Measurements from ENCODE around the gene NDUFA3. TPM values are rescaled to one million over a fixed set of nuclear protein-coding genes. Genes with fewer than 3 reads are reported as not detected.

Gene NDUFA3
- polyA plus RNA-seq, 1 donor = 112 TPM

- DNase-seq = no peak
Observed at GRCh38 chr19:54108496-54108895, 5.8 kb downstream of the NDUFA3 start.

GRCh38 chr19:54109651-54110050, 7.0 kb downstream of the NDUFA3 start:
- DNase-seq = no peak

DNA sequence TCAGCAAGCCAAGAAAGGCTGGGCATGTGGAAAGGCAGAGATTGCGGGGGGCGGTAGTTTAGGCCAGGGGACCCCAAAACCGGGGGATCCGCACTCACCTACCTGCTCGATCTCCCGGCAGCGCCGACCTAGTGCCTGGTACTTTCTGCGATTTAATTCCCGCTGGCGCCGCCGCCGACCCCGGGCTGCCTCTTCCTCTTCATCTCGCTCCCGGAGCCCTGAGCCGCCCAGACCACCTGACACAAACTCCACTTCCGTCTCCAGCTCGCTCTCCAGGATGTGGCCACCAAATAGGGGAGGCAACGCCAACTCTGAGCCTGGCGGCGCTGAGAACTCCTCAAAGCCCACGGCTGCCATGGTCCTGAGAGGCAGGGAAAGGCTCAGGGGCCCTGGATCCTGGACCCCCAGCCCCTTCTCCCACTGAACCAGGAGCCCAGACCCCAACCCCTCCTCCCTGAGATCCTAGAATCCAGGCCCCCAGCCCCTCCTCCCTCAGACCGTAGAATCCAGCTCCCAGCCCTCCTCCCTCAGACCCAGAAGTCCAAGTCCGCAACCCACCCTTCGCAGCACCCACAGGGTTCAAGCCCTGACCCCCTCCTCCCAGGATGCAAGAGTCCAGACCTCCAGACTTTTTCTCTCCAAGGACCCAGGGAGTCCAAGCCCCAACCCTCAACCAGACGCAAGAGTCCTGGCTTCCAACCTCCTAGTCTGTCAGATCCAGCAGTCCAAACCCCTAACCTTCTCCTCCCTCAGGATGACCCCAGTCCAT, 11.9 kb downstream of the NDUFA3 start:
- DNase-seq = no peak

DNA sequence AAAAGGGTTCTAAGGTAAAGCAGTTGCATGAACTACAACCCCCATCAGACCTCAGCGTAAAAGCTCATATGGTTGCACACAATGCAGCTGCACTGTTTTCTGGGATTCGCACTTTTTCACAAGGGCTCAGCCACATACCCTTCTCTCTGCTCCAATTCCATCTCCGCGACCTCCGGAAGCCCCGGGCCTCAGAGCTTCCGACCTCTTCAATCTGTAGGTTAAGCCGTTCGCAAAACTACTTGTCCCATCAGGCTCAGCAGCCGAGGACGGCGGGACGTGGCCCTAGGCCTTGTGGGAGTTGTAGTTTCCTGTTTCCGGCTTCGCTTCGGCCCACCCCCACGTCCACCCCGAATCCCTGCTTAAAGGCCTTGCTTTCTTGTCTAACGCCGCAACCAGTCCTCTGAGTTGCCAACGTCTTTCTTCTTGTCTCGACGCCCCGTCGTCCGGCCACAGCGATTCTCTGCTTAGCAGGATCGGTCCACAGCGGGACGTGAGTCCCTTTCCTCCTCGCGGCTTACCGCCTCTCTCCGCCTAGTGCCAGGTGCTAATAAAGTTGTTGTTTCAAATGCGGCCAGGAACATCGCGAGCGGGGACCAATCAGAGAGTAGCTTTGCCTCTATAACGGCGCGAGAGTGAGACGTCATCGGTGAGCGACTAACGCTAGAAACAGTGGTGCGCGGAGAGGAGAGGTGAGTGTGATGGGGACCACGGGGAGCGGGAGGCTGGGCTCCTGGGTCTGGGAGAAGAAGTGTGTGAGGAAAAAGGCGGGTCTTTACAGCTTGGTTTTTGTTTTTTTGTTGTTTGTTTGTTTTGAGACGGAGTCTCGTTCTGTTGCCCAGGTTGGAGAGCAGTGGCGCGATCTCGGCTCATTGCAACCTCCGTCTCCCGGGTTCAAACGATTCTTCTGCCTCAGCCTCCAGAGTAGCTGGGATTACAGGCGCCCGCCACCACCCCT, 12.7 kb downstream of the NDUFA3 start, which contains the start of the genes PRPF31 and TFPT:
TSS of gene PRPF31 (plus strand) at position 646 of the 955 bp plus-strand sequence. CDS start 2,525 bp downstream, outside the sequence.
TSS of gene TFPT (minus strand) at position 549 of the 955 bp plus-strand sequence. CDS start at position 161, 388 bp downstream.
- DNase-seq = peak; percentile 98

GRCh38 chr19:54121259-54121658, 18.6 kb downstream of the NDUFA3 start:
- no peak for DNase-seq

DNA sequence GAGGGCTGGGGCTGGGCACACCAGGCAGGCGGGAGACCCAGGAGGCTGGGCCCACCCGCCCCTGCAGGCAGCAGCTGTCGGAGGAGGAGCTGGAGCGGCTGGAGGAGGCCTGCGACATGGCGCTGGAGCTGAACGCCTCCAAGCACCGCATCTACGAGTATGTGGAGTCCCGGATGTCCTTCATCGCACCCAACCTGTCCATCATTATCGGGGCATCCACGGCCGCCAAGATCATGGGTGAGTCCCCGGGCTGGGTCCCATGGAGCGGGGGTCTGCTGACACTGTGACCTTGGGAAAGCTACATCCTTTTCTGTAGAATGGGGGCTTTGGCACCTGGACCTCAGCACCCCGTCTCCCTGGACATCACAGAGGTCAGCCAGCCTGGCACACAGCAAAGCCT, 21.0 kb downstream of the NDUFA3 start:
- no peak for DNase-seq

GRCh38 chr19:54124393-54124792, 21.7 kb downstream of the NDUFA3 start:
- no peak for DNase-seq

DNA sequence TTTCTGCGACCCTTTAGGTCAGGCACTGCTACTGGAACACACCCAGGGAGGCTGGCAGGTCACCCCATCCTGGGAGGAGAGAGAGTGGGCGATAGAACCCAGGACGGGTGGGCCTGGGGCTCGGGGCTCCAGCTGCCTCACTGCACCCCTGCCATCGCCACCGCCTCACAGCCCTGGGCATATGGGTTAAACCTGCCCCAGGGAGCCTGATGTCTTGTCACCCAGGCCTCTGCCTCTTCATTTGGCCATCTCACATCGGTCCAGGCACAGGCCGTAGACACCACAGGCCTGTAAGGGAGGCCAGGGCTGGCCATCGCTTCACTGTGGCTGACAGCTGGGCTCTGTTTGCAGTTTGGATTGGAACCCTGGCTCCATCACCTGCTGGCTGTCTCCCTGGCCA, 23.1 kb downstream of the NDUFA3 start:
- DNase-seq = no peak

DNA sequence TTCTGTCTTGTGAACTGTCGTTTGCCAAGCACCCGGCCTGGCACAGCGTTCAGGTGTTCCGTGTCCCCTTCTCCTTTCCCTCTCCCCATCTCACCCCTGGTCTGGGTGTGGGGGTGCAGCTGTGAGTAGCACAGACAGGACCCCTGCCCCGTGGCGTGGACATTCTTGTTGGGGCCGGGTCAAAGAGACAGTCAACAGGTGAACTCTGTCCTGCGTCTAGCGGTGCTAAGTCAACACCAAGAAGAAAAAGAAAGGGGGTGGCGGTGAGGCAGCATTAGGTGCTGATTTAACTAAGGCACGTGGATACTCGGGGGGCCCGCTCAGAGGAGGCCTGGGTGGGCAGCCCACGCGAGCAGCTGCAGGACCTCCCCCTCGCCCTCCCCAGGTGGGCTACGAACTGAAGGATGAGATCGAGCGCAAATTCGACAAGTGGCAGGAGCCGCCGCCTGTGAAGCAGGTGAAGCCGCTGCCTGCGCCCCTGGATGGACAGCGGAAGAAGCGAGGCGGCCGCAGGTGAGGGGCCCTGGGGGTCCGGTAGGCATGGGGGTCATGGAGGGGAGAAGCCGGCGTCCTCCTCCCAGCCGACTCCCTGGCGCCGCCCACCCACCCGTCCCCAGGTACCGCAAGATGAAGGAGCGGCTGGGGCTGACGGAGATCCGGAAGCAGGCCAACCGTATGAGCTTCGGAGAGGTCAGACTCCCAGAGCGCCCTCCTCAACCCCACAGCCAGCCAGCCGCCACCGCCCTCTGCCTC, 25.2 kb downstream of the NDUFA3 start:
- no peak for DNase-seq

- no peak for DNase-seq
Observed at GRCh38 chr19:54128441-54128725, 25.7 kb downstream of the NDUFA3 start.

DNA sequence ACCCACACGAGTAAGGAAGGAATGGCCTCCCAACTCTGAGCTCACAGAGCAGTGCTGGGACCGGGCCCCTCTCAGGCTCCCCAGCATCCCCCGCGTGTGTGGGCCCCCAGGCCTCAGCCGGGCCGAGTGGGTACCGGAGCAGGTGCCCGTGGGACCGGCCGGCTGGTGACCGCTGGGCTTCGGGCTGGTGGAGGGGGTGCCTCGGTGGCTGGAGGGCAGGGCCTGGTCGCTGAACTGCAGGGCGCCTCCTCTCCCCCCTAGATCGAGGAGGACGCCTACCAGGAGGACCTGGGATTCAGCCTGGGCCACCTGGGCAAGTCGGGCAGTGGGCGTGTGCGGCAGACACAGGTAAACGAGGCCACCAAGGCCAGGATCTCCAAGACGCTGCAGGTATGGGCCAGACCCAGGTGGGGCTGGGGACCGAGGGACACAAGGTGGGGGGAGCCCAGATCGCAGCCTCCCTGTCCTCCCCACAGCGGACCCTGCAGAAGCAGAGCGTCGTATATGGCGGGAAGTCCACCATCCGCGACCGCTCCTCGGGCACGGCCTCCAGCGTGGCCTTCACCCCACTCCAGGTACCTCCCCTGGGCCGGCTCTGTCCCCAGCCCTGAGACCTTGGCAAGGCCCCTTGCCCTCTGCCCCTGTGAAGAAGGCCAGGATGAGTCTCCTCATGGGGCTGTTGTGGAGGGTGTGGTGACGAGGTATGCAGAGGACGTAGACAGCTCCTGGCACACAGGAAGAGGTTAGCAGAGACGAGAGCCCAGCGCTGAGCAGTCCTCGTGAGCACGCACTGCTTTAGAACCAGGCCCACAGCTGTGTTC, 26.4 kb downstream of the NDUFA3 start:
- no peak for DNase-seq

GRCh38 chr19:54129617-54129996, 27.0 kb downstream of the NDUFA3 start:
- no peak for DNase-seq

DNA sequence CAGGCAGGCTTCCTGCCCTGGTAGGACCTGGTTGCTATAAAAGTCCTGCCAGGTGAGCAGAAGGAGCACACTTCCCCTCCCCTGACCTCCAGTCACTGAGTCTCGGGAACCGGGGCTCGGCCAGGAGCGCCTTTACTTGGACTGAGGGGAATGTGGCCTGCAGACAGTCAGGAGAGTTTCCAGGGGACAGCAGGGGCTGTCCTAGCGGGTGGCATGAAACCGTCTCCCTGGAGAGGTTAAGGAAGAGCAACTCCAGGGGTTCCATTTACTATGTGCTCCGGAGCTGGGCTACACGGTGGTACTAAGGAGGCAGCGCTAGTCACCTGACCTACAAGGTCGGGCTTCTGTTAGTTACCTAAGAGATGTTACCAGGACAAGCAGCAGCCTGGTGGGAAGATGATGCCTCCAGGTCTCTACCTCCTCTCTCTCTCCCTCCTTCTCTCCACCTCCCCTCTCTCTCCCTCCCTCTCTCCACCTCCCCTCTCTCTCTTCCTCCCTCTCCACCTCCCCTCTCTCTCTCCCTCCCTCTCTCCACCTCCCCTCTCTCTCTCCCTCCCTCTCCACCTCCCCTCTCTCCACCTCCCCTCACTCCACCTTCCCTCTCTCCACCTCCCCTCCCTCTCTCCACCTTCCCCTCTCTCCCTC, 30.8 kb downstream of the NDUFA3 start:
- peak; percentile 52 for DNase-seq

- DNase-seq = no peak
Observed at GRCh38 chr19:54133957-54134590, 31.4 kb downstream of the NDUFA3 start.

DNA sequence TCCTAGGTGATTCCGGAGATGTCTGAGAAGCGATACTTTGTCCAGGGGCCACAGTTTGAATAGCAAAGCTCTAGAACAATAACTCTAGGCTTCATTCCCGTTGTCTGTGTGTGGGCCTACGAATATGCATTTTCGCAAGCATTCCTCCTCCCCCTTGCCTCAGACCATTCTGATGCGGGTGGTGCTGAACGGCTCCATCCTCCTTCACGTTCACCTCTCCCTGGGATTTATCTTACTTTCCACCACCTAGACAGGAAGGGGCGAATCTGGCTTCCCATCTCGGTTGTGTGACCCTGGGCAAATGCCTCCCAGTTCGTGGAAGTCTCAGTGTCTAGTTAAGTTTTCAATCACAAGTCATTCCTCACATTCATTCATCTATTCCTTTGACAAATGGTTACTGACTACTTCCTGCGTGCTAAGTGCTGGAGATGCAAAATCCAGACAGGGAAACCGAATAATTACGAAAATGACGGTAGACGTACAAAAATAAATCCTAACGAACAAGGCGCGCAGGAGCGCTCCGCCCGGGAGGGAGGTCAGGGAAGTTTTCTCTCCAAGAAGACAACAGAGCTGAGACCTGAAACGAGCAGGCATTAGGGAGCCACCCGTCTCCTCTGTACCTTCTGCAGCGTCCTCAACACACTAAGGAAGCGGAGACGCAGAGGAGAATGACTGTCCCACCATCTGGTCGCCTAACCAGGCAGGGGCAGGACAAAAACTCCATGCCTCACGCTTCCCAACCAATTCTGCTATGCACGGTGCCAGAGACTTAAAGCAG, 33.6 kb downstream of the NDUFA3 start:
- DNase-seq = no peak

DNA sequence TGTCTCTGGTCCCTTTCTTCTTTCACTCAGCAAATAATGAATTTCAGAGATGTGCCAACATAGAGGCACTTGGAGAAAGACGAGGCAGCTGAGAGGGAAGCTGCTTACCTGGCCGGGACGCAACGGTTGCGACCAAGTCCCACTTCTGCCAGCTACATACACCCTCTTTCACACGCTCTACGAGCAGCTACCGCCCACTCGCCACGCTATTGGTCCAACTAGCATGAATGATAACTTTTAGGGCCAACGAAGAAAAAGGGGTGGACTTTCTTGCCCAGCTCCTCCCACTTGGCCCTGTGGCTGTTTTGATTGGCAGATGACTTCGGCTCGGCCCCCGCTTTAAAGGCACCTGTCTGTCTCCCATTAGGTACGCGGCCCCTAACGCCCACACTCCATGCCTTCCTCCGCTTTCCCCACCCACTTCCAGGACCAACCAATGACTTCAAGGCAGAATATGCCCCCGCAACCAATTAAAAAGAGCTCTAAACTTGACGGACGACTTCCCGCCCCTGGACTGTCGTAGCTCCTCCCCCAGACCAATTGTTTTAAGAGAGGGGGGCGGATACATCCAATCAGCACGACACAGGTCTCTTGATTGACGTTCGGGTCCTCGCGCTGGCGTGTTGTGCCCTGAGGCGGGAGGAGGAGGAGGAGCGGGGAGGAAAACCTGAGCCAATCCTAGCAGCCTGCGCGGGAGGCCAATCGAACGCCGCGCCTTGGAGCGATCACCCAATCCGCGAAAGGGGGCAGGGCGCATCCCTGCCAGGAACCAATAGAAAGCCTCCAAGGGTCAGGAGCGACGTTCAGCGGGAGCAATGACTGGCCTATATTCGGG, 34.4 kb downstream of the NDUFA3 start:
- peak; percentile 100 for DNase-seq

DNA sequence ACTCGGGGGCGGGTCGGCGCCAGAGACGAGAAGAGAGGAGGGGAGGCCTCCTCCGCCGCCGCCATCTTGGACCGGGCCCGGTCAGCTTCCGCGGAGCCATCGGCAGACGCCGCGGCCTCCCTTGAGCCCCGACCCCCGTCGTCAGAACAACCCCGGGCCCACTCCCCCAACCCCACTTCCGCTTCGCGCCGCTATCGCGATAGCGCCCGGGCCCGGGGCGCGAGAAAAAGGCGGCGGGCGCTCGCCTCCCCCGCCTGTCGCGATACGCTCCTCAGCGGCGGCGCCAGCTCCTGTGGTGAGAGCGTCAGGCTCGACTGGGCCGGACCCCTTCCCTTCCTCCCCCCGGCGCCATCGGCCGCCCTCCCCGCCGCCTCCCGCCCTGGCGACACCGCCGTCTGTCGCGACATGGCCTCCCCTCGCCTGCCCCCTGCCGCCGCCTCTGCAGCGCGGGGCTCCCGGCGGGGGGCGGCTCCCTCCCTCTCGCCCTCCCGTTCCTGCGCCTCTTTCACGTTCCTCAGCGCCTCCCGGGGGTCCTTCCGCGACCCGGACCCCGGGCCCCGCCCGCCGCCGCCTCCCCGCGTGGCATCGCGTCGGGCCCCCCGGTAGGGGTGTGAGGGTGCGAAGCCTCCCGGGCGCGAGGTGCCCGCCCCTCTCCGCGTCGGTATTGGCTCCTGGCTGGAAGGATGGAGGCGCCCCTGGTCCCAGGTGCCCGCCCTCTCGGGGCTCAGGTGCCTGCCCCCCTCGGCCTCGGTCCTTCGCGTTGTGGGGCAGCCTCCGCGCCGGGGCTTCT, 35.2 kb downstream of the NDUFA3 start, which contains the start of gene CNOT3:
TSS of gene CNOT3 (plus strand) at position 64 of the 790 bp plus-strand sequence. CDS start 5,217 bp downstream, outside the sequence.
- DNase-seq = no peak

Measured in hindlimb muscle (tissue), 1 donor.